DMS114 treated with DMSO at 0.1 percent for 48 hours (cell line): ENCODE results near the gene CD86.

Source experiments
- DNase-seq: peaks from one replicate; lab custom pipeline; 2025; ENCODE audit not compliant: unreplicated experiment; lab: John Stamatoyannopoulos, UW

CD86 gene

DNA sequence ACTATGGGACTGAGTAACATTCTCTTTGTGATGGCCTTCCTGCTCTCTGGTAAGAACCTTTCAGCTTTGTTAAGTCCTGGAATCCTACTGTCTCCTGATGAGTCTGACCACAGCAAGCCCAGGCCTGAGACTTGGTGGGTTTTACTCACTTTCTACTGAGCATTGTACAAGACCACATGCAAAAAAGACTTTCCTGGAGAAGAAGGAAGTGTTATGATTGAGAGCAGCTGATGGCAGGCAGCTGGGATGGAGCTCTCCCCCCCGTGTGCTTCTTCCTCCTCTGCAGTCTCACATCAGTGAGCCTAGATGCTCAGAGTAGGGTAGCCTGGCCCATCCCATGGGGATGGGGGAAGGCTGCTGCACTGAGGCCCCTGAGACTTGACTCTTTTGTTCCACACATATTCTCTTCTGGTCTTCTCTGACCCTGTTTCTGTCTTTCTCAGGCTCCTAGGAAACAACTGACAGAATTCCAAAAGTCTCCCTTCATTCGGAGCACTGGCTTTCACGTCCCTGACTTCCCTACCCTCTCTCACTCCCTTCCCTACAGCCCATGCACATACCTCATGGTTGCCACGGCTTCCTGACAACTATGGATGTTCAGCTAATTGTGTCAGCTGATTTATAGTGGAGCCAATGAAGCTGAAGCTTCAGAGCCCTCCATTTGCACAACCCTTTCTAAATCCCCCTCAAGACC is 36.6 kb downstream of the CD86 start:
- DNase-seq = no peak

GRCh38 chr3:122092460-122093165 is 37.5 kb downstream of the CD86 start:
- DNase-seq = no peak

GRCh38 chr3:122094125-122094524 is 39.0 kb downstream of the CD86 start:
- DNase-seq = no peak

GRCh38 chr3:122094693-122095092 is 39.5 kb downstream of the CD86 start:
- DNase-seq = no peak

DNA sequence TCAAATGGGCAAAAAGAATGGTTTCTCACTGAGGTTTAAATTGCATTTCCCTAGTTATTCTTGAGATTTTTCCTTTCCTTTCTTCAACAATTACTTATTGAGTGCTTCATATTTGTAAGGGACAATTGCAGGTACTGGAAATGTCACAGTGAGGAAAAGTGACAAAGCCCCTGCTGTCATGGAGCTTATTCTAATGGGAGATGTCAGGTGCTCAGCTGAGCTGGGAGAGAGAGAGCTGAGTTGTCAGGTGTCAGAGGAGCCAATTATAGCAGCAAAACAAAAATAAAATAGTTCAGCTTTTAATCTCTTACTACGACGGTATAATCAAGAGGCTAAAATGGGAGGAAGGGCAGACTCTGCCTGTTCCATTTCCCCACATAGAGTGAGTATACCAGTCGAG is 42.0 kb downstream of the CD86 start:
- no peak for DNase-seq

DNA sequence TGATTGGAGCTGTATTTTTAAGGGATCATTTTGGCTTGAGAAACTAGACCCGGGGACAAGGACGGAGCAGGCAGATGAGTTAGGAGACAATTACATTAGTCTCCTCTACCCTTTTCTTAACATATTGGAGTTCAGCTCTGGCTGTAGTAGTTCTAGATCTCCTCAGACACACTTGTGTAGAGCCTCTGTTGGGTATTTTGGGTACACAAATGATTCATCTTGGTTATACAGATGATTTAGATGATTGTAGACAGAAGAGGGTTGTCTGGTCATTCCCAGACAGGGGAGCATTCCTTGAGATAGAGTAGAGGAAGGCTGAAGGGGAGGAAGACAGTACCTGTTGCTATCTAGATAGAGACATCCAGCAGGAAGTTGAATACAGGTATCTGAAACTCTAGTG is 43.4 kb downstream of the CD86 start:
- DNase-seq = no peak

GRCh38 chr3:122099255-122099654 is 44.1 kb downstream of the CD86 start:
- DNase-seq = no peak

DNA sequence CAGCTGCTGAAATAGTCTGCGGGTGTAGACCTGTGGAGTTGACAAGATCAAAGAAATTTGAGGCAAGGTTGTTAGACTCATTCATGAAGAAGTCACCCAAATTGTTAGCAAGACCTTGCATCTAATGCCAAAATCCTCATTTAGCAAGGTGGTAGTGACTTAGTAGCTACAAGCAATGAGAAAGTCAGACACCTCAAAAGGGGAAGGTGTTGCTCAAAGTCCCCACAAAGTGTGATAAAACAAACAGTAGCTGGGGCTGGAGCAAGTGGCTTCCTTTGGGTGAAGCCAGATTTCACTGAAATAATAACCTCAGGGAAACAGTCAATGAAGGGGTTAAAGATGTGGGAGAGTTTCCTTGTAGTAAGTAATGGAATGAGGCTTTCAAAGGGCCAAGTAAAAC is 44.9 kb downstream of the CD86 start:
- DNase-seq = no peak

GRCh38 chr3:122100591-122101463 is 45.7 kb downstream of the CD86 start:
- DNase-seq = peak; percentile 26

DNA sequence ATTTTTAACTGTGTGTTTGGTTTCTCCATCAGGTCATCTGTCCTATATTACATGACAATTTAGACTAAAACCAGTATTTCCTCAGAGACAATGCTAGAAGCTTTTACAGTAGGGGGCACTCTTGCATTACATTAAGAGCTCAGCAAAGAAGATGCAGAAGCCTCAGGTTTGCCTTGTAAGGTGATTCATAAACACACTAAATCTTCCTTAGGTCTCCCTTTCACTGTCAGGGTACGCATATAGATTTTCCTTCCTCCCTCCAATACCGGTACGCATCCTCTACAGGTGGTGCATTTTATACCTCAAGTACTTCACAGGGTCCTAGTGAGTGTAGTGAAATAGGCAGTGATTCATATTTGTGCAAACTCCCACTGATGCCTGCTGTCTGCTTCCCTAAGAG is 46.5 kb downstream of the CD86 start:
- DNase-seq = peak; percentile 31

DNA sequence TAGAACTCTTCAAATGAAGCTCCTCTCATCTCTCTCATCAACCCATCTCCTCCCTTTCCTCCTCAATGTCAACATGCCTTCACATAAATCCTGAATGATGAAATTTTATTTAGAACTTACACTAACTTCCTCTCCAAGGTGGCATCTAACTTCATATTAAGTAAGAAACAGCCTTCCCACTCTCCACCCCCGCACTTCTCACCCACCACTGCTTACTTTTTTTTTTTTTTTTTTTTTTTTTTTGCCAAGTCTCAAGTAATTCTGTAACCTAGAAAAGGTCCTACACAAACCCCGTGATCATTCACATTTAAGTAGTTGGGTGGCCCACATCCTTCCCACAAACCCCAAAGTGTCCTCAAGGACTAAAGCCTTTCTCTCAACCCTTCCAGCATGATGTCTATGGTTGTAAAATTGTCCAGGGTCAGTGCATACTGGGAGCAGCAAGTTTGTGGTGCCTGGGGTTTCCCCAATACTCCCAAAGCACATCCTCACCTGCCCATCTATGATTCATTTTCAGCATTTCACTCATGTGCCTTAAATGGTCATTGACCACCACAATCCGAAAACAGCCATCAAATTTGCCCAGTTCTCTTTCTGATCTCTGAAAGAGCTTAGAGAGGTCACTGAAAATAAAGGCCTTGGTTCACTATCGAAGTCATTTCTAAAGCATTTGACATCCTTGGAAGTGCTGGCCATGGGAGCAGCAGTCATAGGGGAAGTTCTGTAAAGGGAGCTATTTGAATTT is 47.2 kb downstream of the CD86 start:
- DNase-seq = no peak

- no peak for DNase-seq
Measured at GRCh38 chr3:122103821-122104514, 48.8 kb downstream of the CD86 start.

DNA sequence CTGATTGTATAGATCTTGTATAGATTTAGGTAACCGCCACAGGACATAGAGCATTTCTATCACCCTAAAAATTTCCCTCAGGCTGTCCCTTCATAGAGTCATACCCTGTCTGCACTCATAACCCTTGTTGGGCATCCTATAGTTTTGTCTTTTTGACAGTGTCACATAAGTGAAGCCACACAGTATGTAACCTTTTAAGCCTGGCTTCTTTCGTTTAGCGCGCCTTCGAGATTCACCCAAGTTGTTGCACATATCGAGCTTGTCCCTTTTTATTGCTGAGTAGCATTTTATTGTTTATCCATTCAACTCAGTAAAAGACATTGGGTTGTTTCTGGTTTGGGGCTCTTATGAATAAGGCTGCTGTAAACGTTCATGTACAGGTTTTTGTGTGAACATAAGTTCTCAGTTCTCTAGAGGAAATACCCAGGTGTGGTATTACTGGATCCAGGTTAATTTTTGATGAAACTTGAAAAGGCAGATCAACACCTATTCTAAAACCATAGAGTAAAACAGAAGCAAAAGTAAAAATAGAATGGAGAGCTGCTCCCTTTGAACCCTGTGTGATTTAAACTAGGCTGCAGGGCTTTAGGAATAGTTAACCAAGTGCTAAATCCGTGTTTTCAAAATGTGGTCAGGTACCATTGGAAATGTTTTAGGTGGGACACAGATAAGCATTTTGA is 49.5 kb downstream of the CD86 start:
- DNase-seq = no peak

DNA sequence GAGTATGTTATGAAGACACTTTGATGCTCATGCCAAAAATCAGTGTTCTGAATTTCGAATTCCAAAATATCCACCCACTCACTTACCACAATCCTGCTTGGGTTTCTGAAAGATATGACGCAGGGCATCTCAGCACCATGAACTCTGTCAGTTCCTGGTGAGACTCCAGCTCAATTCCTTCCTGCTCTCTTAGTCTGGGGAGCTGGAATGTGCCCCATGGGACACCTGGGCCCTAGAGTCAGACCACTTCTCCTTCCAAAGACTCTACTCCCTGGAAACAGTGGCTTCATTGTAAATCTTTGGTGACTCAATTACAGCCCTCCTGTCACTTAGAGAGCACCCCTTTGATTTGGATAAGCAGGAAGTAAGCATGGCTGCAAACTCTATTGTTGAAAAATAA is 50.5 kb downstream of the CD86 start:
- no peak for DNase-seq

GRCh38 chr3:122107171-122107570 is 52.0 kb downstream of the CD86 start:
- DNase-seq = no peak

- DNase-seq = no peak
Measured at GRCh38 chr3:122111974-122112373, 56.8 kb downstream of the CD86 start.

- no peak for DNase-seq
Measured at GRCh38 chr3:122112754-122113153, 57.6 kb downstream of the CD86 start.

DNA sequence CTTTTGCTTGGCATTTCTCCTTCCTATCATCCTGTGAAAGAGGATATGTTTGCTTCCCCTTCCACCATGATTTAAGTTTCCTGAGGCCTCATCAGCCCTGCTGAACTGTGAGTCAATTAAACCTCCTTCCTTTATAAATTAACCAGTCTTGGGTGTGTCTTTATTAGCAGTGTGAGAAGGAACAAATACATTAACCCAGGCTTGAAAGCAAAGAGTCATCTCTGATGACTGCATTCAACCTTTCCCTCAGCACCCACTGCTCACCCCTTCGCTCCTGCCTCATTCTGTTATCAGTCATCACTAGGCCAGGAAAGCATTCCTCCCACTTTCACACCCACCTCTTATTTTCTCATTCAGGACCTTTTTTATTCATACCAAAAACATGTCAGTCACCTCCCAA is 68.7 kb downstream of the CD86 start:
- no peak for DNase-seq

DNA sequence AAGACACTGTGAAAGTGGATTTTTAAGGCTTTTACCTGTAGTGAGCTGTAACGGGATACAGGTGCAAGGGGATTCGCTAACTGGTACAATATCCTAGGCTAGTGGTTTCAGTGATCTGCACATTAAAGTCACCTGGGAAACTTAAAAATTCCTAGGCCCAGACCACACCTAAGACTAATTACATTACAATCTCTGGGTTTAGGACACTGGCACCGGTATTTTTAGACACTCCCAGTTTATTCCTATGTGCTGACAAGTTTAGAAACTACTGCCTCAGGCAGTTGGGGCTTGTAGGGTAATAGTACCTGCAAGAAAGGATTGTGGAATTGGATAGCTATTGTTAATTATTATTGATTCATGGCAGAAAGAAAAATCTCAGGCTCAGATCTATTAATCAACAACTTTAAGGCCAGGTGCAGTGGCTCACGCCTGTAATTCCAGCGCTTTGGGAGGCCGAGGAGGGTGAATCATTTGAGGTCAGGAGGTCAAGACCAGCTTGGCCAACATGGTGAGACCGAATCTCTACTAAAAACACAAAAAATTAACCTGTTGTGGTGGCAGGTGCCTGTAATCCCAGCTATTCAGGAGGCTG is 77.9 kb downstream of the CD86 start:
- DNase-seq = no peak

DNA sequence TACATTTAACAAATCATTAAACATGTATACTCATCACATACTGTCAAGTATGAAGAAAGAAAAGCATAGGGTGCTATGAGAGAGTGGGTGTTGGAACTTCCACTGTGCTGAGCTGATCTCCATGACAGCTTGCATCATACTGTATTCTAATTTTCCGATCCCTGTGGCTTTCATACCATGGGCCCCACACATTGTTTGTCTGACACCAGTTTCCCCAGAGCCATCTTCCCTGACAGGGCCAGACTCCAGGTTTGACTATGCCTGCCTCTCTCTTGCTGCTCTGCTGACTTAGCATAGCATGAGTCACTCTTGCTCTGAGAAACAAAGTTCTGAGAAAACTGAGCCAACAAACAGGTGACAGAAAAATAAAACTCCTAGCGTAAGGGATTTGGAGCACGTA is 91.3 kb downstream of the CD86 start:
- no peak for DNase-seq
